Esophagus squamous epithelium (tissue), 5 donors: ENCODE results near the gene ZFHX3. TPM values are rescaled to one million over a fixed set of nuclear protein-coding genes. Genes with fewer than 3 reads are reported as not detected.

Experiments used
- DNase-seq: peaks from one replicate; lab custom pipeline; 2025; lab: John Stamatoyannopoulos, UW
- H3K27ac ChIP-seq, 4 donors: fragments of 200-600 bp; sonication (generic); one replicate each; pipeline ENCODE4 v1.5.1; 2016 to 2019; ENCODE audit warnings: mild to moderate bottlenecking in 1 of 4
- H3K27me3 ChIP-seq, 4 donors: fragments of 200-600 bp; sonication (generic); 1 replicate in 3 of 4; 2 replicates in 1 of 4; pipeline versions ENCODE4 v1.5.1 to v1.6.0; 2017 to 2021; ENCODE audit warnings: antibody characterized with exemption in 1 of 4
- H3K36me3 ChIP-seq, 3 donors: fragments of 200-600 bp; sonication (generic); one replicate each; pipeline ENCODE4 v1.5.1; 2016 to 2019
- H3K4me1 ChIP-seq, 3 donors: fragments of 200-600 bp; sonication (generic); one replicate each; pipeline ENCODE4 v1.5.1; 2017 to 2019
- H3K4me3 ChIP-seq, 4 donors: fragments of 200-600 bp; sonication (generic); 1 replicate in 3 of 4; 2 replicates in 1 of 4; pipeline ENCODE4 v1.5.1; 2016 to 2019; ENCODE audit warnings: mild to moderate bottlenecking in 2 of 4, moderate library complexity in 1 of 4
- H3K9me3 ChIP-seq, 3 donors: fragments of 200-600 bp; sonication (generic); one replicate each; pipeline ENCODE4 v1.5.1; 2016 to 2019
- POLR2A ChIP-seq, 4 donors: fragments of 450-650 bp; IDR thresholded peaks; one replicate each; pipeline ENCODE4 v1.6.1; 2017; ENCODE audit warnings: antibody characterized with exemption in 4 of 4, mild to moderate bottlenecking in 4 of 4, moderate library complexity in 3 of 4
- WGBS, 2 donors: methylation state at CpG; one replicate each; pipeline ENCODE4 v1.1.5; 2018; 5-methylcytosine and 5-hydroxymethylcytosine counted together
- intact Hi-C: fragments of 100-400 bp; cut with DNase I; formaldehyde crosslinking; loops from one replicate; pipeline ENCODE4 v1.15.0; 2022
- total RNA-seq, 4 donors: library from RNA; depleted of rRNA; stranded (reverse); fragments of >200 nt; gene quantifications; one replicate each; pipeline ENCODE4 v1.1.0, GENCODE V29; 2016
- TF ChIP-seq, protein P1 (sequence below), 6 experiments: fragments of 450-650 bp in 4 of 6; fragments of 200-600 bp in 2 of 6; sonication (generic) in 2 of 6; IDR thresholded peaks; one replicate each; pipeline ENCODE4 v1.5.1; 2016 to 2019; ENCODE audit warnings: antibody characterized with exemption in 6 of 6, mild to moderate bottlenecking in 4 of 6, moderate library complexity in 4 of 6
- donor health status: DM: yes; HTN: yes; CAD: no.

ZFHX3 gene
- total RNA-seq, 4 donors from 2014 or later, result 3.5 to 12.8 (median 4.5) TPM

DNA sequence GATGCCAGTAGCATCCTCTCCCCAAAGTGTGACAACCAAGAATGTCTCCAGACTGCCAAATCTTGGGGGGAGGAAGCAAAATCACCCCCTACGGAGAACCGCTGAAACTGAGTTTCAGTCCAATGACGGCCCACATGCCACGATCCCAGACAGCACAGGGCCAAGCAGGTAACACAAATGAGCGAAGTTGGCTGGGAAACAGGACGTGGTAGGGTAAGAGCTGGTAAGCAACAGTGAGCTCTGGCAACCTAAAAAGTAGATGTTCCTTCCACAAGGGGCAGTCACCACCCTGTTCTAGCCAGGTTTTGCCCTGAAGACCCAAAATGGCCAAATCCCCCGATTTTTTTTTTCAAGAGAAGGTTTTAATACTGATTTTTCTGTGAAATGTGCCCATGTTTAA is 25.4 kb downstream of the ZFHX3 start:
- no peak for DNase-seq
- no peak for TF ChIP-seq POLR2A (IDR thresholded peaks at IDR 0.05)
- TF ChIP-seq, protein P1, sequence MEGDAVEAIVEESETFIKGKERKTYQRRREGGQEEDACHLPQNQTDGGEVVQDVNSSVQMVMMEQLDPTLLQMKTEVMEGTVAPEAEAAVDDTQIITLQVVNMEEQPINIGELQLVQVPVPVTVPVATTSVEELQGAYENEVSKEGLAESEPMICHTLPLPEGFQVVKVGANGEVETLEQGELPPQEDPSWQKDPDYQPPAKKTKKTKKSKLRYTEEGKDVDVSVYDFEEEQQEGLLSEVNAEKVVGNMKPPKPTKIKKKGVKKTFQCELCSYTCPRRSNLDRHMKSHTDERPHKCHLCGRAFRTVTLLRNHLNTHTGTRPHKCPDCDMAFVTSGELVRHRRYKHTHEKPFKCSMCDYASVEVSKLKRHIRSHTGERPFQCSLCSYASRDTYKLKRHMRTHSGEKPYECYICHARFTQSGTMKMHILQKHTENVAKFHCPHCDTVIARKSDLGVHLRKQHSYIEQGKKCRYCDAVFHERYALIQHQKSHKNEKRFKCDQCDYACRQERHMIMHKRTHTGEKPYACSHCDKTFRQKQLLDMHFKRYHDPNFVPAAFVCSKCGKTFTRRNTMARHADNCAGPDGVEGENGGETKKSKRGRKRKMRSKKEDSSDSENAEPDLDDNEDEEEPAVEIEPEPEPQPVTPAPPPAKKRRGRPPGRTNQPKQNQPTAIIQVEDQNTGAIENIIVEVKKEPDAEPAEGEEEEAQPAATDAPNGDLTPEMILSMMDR (IDR thresholded peaks at IDR 0.05), result no peak
- Histone ChIP-seq H3K4me1 (peaks cover 12 to 56% (median 20%) of the 10 kb centered on the region in 3 donors), H3K27me3 (no peaks in the 10 kb centered on the region), H3K36me3 (no peaks in the 10 kb centered on the region), H3K27ac (peak overlapping the region in 1 of 4 donors; percentile 14), H3K4me3 (no peak overlapping the region), H3K9me3 (no peaks in the 10 kb centered on the region)
- 92 to 99% methylated on average over 7 of the region's 7 CpGs for WGBS, 2 donors
- intact Hi-C loops, result no loop called here

DNA sequence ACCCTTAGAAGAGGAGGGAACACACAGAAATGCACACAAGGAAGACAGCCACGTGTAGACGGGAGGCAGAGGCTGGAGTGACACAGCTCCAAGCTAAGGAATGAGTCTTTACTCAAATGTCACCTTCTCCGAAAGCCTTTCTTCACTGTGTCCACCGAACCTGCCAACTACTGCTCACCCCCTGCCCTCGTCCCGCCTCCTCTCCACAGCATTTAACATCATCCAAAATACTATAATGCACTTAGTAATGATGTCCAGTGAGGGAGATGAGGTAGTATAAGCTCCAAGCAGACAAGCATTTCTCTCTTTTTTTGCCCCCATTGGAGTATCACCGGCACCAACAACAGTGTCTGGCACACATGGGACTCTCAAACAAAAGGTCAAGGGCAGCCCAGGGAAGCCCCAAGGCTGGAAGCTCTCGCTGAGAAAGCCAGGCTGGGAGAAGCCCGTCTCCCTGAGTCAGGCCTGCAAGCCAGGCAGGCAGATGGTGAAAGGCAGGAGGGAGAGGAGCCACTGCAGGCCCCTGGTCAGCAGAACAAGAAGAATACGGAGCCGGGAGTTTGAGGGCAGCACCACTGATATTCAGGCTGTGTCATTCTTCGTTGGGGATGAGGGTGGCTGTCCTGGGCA is 25.9 kb downstream of the ZFHX3 start:
- H3K4me3 ChIP-seq, result no peak overlapping the region
- H3K27me3 ChIP-seq, result no peaks in the 10 kb centered on the region
- intact Hi-C loops, result no loop called here
- H3K9me3 ChIP-seq, result no peaks in the 10 kb centered on the region
- H3K27ac ChIP-seq, result no peak overlapping the region
- DNase-seq, result no peak
- peaks cover 12 to 61% (median 22%) of the 10 kb centered on the region in 3 donors for H3K4me1 ChIP-seq
- WGBS, 2 donors, result 87 to 89% methylated on average over 10 to 12 of the region's 12 CpGs
- H3K36me3 ChIP-seq, result no peaks in the 10 kb centered on the region
- TF ChIP-seq, protein P1 (IDR thresholded peaks at IDR 0.05), result no peak
- TF ChIP-seq POLR2A (IDR thresholded peaks at IDR 0.05), result no peak

DNA sequence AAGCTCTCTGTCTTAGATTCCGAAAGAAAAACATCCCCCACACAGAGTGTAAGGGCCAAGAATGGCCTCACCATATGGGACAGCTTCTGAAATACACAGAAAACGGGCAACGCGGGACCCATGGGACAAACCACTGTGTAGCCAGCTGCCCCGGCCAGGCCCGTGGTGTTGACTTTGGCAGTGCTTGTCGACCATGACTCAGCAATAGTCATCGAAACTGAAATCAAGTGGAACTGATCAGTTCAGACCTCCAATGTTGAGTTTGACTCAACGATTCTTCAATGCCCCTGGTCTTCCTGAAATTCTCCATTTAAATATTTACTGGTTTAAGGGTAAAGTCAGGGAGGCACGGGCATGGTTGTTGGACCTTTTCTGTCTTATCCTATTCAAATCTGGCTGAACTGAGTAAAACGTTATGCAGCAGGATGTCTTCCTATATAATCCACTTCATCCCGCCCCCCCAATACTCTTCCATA is 27.5 kb downstream of the ZFHX3 start:
- intact Hi-C loops, result no loop called here
- Histone ChIP-seq H3K27me3 (no peaks in the 10 kb centered on the region), H3K36me3 (no peaks in the 10 kb centered on the region), H3K4me1 (peaks cover 15 to 67% (median 37%) of the 10 kb centered on the region in 3 donors), H3K9me3 (no peaks in the 10 kb centered on the region), H3K27ac (peak overlapping the region in 2 of 4 donors; percentile 42 to 64), H3K4me3 (no peak overlapping the region)
- no peak for DNase-seq
- 42 to 46% methylated on average over 12 of the region's 12 CpGs for WGBS, 2 donors
- TF ChIP-seq, protein P1 (IDR thresholded peaks at IDR 0.05), result no peak
- TF ChIP-seq POLR2A (IDR thresholded peaks at IDR 0.05), result no peak

DNA sequence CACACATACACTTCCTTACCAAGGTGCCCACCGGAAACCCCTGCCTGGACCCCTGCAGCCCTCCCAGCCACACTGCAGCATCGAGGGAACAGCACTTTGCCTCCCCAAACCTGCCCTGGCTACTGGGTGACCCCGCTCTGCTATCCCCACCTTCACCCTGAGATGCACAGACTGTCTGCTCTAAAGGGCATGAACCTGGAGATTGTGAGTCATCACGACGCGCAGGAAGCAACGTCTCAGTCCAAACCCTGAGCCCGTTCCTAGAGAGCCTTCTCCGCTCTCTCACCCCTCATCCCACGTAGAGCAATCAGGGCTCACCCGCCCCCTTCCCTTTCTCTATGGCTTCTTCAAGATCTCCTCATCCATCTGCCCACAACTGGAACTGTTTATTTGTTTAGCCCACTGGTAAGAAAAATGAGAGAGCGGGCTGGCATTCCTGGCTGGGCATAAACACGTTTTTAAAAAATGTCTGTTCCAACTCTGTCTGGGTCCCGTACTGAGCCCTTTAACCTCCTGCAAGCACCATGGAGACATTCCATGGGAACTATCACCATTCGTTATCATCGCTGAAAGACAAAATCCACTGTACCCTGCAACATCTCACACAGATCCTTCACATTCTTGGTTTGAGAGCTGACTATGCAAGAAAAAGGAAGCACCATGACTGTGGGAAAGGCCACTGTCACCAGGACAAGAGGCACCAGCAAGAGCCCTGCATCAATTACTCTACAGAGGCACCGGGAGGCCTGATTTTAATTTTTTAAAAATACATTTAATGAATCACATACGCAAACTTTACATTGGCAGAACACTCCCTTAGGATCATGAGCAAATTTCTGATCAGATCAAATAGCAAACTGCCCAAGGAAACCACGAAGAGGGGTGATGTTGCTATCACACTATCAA is 28.2 kb downstream of the ZFHX3 start:
- H3K4me1 ChIP-seq, result peaks cover 19 to 67% (median 38%) of the 10 kb centered on the region in 3 donors
- no peak overlapping the region for H3K4me3 ChIP-seq
- TF ChIP-seq, protein P1 (IDR thresholded peaks at IDR 0.05), result no peak
- no peak for TF ChIP-seq POLR2A (IDR thresholded peaks at IDR 0.05)
- no peaks in the 10 kb centered on the region for H3K9me3 ChIP-seq
- DNase-seq, result no peak
- peak overlapping the region in 2 of 4 donors; percentile 42 to 64 for H3K27ac ChIP-seq
- H3K27me3 ChIP-seq, result no peaks in the 10 kb centered on the region
- intact Hi-C loops, result no loop called here
- no peaks in the 10 kb centered on the region for H3K36me3 ChIP-seq
- 57 to 67% methylated on average over 16 to 18 of the region's 19 CpGs for WGBS, 2 donors
